Activated gamma-delta T cell treated with anti-CD3 and anti-CD28 coated beads, Interleukin-2, amount 50 U/mL, for 16 hours (primary cell): ENCODE results near the gene FCHSD2.

Experiments used
- DNase-seq: peaks from one replicate; pipeline ENCODE4 v3.0.0-alpha.2; 2020; ENCODE audit warnings: low read depth

The FCHSD2 gene

DNA sequence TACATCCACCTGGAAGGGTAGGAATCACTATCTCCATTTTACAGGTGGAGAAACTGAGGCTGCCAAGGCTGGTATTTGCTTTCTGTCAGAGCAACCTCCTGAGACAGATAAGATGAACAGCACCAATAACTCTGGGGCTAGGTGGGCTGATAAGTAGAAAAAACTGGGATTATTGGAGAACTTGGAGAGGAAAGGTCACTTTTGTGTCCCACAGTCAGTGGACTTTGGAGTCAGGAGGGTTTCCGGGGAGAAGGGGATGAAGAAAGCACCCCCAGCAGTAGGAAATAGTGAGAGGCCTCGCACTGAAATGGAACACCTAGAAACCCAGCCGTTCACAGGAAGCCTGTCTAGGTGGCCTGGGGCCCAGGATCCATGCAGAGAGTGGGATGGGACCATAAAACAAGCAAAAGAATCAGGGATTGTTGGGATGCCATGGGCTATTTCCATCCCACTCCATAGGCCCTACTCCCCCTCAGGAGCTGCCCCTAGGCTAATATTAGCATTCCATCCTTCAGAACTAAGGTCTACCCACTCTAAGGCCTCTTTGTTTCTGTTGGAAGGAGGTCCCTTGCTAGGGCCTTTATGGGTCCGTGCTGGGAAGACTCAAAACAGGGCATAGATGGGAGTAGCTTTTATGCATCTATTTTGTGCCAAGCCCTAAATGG, 31.0 kb upstream of the FCHSD2 start:
- no peak for DNase-seq

DNA sequence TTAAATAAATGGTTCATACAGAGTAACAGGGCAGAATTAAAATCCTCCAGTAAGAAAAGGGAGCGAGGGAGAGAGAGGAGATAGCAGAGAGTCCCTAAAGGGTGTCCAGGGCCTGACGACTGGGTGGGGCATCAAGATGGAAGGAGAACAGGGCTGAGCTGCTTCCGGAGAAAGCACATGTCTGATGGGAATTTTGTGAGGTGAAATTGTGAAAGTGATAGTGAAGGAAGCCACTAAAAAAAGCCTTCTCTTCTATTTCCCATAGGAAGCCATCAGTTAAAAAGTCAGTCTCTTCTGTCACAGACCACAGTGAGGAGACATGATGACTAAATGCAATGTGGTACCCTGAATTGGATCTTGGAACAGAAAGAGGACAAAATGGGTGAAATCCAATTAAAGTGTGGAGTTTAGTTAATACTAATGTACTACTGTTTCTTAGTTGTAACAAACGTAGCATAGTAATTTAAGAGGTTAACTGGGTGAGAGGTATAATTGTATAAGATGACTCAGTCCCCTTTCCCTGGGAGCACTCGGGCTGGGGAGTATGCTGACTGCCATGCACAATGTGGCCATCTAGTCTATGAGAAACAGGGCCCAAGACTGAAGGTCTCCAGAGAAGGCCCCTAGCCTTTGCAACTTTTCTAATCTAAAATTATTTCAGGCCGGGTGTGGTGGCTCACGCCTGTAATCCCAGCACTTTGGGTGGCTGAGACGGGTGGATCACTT, 29.5 kb upstream of the FCHSD2 start:
- no peak for DNase-seq

DNA sequence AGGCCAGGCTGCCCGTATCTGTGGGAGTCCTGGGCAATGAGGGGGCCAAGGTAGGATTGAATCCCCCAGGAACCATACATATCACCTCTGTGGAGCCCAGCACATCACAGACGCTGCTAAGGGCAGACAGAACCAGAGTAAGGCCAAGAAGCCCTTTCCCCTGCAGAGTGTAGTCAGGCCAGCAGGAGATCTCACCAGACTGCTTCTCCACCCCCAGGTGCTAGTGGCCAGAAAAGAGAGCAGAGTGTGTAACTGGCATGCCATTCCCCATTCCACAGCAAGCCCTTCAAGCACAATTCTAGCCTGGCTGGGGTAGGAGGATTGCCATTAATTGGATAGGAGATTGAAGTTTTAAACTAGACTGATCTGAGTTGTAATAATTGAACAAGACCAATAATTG, 28.0 kb upstream of the FCHSD2 start:
- no peak for DNase-seq

DNA sequence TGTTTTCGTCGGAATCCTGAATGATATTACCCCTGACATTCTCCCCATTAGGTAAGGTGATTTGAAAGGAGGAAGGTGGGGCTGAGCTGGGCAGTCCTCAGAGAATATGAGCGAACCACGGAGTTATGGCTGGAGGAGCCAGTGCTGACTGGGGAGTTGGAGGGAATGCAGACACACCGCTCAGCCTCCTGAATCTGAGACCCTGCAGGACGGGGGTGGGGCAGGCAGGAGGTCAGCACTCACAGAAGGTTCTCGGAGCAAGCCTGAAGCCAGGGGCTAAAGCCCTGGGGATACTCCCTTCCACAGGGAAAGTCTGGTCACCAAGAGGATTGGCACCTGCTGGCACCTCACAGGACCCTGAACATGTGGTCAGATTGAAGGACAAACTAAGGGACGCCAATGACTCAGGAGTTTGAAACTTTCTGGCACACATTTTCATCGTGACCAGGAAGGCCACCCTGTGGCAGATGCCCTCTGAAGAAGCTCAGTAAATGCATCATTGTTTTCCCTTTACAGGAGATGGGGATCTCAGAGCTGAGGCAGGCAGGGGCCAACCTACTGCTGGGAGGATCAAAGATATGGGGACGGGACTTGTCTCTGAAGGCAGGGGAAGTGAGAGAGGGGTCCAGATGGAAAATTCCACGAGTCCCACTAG, 26.9 kb upstream of the FCHSD2 start:
- DNase-seq: no peak

DNA sequence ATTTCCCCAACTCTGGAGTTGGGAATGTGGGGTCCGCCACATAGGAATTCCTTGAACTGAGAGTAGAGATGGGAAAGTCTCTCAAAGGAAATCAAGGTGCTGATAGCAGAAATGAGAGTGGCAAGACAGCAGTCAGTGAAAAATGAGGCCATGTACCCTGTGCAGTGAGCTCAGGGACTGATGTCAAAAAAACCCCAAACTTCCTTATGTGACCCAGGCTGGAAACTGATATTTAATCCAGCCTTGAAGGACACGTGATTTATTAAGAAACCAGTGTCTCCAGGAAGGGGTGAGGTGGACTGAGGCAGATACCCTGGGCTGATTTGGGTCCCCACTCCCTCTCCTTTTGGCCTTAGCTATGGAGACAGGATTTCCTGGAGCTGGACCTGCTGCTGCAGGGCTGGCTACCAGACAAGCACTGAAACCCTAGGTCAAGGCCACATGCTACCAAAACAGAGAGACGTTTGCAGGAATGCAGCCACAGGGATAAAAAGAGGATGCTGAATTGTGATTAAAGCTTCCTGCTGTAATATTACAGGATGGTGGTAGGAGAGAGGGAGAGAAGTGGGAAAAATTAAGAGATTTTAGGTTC, 25.3 kb upstream of the FCHSD2 start:
- no peak for DNase-seq

DNA sequence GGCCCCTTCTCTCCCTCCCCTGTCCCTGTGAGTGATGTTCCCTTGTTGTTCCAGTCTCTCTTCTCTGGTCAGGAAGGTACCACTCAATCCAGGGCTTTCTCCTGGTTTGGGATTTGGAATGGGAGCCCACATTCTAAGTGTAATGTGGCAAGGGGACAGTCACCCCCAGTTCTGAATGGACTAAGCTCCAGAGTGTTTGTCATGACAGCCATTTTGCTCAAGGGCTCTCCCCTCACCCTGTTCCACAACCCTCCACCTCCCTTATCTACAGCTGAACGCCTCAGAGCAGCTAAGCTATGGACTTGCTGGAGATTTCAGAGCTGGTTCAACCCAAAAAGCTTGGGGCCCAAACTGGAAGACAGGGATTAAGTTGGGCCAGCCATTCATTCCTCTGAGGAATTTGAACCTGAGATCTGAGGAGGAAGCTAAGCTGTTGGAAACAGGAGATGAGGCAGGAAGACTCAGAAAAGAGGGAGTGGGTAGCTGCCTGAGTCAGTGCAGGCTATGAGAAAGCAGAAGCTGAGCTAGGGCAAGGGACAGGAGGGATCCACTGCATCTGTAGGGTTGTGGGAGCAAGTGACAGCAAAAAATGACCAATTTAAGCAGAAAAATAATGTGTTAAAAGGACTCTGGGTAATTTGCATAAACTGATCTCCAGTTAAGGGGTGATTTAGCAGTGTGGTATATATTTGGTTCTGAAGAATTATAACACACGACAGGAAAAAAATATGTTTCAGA, 22.9 kb upstream of the FCHSD2 start:
- no peak for DNase-seq

DNA sequence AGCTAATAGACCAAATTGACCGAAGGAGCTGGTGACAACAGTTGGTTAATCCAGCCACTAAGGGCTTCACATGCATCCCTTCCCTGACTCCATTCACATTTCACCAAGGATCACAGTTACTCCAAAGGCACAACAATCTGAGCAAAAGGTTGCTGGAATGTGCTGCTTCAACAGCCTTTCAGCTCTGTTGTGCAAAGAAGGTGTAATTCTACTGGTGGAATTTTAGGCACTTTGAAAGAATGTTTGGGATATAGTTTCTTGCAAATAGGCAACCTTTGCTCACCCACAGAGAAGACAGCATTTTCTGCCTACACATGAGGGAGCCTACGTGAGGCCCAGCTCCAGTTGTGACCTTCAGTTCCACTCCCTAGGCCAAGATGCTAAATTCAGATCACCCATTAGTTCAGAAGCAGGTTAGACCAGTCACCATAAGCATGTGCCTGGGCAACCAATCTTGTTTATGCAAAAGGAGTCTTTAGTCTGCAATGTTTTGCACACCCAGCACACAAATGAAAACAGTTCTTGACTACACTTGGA, 21.6 kb upstream of the FCHSD2 start:
- DNase-seq: no peak

DNA sequence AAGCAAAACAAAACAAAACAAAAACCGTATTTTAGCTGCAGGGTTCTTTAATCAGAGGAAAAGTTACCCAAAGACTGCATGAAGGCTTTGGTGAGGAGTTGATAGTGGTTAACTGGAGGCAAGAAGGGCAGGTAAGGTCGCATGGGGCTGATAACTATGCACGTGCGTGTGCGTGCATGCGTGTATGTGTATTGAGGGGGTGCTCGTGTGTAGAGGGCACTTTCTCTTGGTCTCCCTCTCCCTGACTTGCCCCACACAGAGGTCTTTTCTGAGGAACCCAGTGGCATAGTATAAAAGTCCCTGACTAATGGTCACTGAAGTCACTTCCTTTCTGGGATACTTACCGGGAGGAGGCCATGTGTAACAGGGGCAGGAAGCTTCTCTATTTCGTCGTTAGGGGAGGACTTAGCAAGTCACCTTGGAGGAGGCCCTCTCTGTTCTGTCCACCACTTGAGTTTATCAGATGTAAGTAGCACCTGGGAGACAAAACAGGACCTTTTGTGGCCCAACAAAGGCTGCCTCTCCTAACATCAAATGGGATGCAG, 20.1 kb upstream of the FCHSD2 start:
- no peak for DNase-seq

DNA sequence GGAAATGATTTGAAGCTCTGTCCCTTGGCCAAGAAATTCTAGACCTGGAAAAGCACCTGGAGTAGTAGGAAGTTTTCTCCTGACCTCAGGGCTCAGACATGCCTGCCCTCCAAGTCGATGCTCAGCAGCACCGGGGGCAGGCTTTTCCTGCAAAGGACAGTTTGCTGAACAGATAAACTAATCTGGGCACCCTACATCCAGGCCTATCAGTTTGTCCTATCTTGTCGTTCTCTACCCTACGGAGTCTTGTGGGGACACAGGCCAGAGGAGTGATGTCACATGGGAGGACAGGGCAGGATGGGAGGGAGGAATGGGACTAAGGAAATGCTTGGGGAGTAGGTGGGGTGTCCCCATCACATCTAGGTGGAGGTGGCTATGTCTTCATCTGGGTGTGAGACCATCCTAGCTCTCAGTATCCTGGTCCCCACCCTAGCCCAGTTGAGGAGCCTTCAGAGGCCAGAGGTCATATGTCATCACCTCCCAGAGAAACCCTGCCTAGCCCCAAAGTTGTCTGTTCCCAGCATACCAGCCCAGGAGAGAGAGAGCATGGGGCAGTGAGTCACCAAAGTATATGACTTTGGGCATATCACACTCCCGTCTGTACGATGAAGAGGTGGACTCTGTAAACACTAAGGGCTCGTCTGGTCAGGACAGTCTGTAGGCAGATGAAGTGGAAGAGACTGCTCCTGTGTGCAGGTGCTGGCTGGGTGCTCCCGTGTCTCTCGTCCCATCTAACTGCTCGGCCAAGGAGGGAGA, 18.1 kb upstream of the FCHSD2 start:
- no peak for DNase-seq

DNA sequence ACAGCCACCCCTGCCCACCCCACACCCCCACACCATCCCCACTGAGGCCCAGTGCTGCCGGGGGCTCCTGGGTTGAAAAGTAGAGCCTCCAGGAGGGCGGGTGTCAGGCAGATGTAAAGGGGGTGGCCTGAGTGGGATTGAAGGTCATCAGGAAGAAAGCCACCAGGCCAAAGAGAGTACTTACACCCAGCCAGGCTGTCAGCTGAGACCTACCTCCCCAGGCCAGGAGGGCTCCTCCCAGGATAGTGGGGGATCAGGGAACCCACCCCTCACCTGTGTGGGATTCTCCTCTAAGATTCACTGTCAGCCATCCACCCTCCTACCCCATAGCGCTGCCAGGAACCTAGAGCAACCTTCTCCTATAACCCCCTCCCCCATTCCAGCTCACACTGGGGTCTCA, 17.2 kb upstream of the FCHSD2 start:
- no peak for DNase-seq

DNA sequence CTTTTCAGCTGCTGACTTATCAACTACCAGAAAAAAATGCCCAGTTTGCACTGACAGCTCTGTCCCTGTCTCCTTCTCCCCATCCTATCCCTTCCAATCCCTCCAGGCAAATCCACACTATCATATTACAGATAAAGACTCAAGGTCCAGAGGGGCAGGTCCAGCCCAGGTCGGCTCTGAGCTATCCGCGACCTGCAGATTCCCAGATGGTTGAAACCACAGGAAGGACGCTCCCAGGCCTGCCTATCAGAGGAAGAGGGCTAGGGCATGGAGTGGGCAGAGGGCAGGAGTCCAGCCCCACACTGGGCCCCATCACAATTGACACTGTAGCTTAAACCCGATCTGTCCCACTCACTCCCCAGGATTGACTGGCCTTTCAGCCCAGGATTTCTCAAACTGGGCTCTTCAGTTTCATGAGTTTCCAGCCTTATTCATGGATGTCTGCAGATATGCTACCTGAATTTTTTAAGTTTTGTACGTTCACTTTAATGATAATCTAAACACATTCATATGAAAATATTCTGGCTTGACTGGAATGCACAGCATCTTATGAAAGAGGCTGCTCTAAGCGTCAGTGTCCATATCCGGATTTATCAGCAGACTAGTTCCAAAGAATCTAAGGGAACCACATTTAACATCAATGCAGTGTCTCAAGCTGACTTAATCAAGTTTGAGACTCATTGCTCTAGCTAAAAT, 16.4 kb upstream of the FCHSD2 start:
- DNase-seq: no peak

DNA sequence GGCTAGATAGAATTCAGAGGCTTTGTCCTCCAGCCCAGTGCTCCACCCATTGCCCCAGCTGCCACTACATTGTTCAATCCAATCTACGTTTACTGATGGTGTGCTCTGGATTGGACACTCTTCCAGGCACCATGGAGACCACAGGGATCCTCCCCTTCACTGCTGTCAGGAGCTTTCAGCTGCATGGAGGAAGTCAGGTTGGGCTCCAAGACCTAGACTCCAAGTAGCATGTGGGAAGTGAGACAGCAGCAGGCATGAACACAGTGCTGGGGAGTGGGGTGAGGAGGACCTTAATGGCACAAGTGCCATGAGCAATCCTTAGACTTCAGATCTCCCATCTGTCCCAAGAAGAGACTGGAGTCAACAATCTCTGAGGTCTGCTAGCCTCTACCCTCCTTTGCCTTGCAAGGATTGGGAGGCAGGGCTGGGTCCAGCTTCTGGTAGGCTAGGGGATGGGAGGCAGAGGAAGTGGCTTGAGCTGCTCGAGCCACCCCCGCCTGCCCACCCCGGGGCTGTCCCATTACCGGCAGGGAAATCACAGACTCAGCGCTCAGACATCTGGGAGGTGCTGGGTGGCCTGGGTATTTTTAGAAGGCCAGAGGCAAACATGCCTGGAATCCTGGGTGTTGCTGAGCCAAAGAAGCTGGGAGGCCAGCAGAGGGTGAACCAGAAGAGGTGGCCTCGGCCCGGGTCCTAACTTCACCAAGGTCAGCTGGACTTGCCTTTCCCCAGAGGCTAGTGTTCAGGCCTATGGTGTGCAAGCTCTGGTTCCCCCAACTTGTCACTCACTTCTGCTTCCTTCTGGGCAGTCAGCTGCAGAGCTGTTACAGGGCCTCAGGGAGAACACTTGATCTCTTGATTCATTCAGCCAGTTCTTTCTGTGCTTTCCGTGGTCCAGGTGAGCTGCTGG, 15.2 kb upstream of the FCHSD2 start:
- DNase-seq: no peak

DNA sequence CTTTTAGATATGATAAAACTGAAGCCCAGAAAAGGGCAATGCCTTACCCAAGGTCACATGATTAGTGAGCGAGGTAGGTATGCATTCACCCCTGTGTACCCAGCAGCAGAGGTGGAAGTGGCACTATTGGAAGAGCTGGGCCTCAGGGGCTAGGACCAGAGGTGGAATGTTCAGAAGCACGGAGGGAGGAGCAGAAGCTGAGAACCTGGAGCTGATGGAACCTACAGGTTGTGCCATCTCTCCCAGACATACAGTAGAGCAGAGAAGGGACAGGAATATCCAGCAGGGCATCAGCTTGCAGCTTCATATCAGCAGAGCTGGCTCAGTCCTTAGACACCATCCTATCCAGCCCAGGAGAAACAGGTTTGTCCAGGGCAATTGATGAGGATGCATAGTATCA, 14.6 kb upstream of the FCHSD2 start:
- DNase-seq: no peak

DNA sequence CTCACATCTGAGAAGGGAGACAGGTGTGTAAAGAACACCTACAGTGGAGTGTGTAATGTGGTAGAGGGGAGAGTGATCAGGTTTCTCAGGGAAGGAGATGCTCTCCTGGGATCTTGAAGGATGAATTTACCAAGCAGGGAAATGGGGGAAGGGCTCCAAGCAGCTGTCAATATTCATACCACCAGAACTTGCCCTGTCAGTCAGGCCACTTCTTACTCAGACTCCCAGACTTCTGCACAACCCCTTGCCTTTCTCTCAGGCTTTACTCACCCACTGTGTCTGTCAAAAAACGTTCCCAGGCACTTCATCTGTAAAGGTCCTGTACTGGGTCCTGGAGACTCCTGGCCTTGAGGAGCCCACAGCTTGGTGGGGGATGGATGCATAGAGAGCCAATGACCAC, 14.0 kb upstream of the FCHSD2 start:
- DNase-seq: no peak

DNA sequence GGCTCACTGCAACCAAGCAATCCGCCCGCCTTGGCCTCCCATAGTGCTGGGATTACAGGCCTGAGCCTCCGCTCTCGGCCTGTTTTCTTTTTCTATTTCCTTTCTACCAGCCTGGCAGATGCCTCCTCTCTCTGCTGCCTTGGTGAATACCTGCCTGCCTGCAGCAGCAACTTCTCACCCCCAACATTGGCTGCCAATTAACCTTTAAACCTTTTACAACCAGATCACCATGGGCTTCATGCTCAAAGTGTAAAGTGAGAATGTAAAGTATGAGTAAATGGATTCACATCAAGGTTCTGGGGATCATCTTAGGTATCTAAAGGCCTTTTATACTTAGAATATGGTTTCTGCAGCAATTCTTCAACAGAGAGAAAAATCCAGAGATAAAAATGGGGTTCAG, 13.0 kb upstream of the FCHSD2 start:
- no peak for DNase-seq

DNA sequence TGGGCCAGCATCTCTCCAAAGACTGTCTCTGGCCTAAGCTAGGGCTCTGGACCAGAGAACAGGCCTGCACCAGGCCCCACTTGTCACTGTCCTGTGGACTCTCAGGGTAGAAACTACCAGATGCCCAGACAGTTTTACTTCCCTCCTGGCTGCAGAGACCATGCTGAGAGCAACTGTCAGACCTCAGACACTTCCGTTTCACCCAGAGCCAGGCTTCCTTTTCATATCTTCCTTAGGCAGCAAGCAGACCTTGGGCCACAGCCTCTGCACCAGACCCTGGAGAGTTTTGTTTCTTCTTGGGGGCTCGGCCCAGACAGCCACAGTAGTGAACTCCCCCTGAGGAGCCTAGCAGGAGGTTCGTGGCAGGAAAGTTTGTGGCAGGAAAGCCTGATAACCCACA, 12.1 kb upstream of the FCHSD2 start:
- peak; percentile 9 for DNase-seq

DNA sequence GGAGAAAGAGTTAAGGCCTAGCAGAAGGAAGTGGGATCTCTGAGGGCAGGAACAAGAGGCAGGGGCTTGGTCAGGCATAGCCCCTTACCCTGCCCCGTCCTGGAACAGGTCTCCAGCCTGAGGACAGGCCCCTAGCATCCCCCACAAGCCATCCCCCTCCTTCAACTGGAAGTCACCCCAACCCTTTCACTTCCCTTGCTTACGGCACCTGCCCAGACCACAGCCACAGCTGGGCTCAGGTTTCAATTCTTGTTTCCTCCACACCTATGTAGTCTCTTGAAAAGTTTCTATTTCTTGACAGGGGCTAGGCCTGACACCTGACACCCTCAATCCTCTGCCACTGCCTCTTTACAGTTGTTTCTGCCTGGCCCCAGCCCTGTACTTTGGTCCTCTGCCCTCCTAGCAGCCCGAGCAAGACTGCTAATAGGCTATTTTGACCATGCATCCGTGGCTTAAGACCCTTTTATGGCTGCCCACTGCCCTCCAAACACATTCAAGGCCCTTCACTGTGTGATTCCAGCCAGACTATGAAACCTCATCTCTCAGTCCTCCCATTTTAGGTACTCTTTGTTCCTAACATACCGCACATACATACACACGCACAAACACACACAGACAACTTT, 10.9 kb upstream of the FCHSD2 start:
- DNase-seq: peak; percentile 17

DNA sequence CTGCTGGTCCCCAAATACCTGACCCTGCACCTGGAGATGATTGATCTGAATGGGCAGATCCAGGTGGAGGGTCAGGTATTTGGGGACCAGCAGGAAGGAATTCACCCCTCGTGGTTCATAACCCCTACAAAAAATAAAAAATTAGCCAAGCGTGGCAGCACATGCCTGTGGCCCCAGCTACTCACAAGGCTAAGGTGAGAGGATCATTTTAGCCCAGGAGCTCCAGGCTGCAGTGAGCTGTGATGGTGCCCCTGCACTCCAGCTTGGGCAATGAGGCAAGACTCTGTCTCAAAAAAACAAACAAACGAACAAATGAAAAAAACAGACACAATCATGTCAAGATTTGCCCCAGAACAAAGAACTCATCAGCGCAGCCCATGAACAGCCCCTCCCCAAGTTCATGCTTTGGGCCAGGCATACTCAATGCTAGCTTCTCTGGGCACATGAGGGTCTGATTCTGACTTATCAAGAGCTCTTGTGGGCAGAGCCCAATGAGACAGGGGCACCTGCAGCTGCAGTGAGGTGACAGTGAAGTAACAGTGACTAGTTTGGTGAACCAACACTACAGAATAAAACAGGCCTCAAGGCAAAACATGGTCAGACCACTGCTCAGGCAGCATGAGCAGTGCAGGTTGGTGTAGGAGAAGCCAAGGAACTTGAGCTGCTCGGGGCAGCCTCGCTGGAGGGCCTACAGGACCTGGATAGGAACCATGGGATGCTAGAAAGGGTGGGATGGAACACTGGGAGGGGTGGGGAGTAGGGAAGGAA, 10.2 kb upstream of the FCHSD2 start:
- no peak for DNase-seq
